Skin epidermis (tissue), 12 donors: ENCODE results near the gene THSD7A.

Experiments
- H3K27ac ChIP-seq, 21 experiments: fragments of 200-600 bp; sonication (generic) in 11 of 21; one replicate each; pipeline ENCODE4 v1.5.0; 2020; ENCODE audit warnings: mild to moderate bottlenecking in 3 of 21, inconsistent platforms in 2 of 21, moderate library complexity in 2 of 21
- H3K4me3 ChIP-seq, 7 experiments: fragments of 200-600 bp; sonication (generic) in 2 of 7; one replicate each; pipeline ENCODE4 v1.5.0; 2020; ENCODE audit warnings: inconsistent platforms in 2 of 7, mild to moderate bottlenecking in 2 of 7, moderate library complexity in 1 of 7

Gene THSD7A

GRCh38 chr7:11376529-11376928, 455.5 kb downstream of the THSD7A start:
- H3K4me3 ChIP-seq = no peak overlapping the region

GRCh38 chr7:11374629-11375028, 457.4 kb downstream of the THSD7A start:
- no peak overlapping the region for H3K4me3 ChIP-seq
- H3K27ac ChIP-seq = no peak overlapping the region

More at GRCh38 chr7:11376529-11376928, 455.5 kb downstream of the THSD7A start:
- H3K27ac ChIP-seq = no peak overlapping the region

GRCh38 chr7:11373546-11374142, 458.4 kb downstream of the THSD7A start:
- no peak overlapping the region for H3K4me3 ChIP-seq
- H3K27ac ChIP-seq = no peak overlapping the region

- Histone ChIP-seq H3K4me3 (no peak overlapping the region), H3K27ac (no peak overlapping the region)
Observed at GRCh38 chr7:11369696-11370095, 462.3 kb downstream of the THSD7A start.

GRCh38 chr7:11366118-11366517, 465.9 kb downstream of the THSD7A start:
- Histone ChIP-seq H3K27ac (no peak overlapping the region), H3K4me3 (no peak overlapping the region)

GRCh38 chr7:11358637-11359036, 473.4 kb downstream of the THSD7A start:
- H3K27ac ChIP-seq = no peak overlapping the region

GRCh38 chr7:11355399-11356005, 476.5 kb downstream of the THSD7A start:
- H3K27ac ChIP-seq = no peak overlapping the region
- H3K4me3 ChIP-seq = no peak overlapping the region

More at GRCh38 chr7:11358637-11359036, 473.4 kb downstream of the THSD7A start:
- no peak overlapping the region for H3K4me3 ChIP-seq

GRCh38 chr7:11346302-11346701, 485.7 kb downstream of the THSD7A start:
- peak overlapping the region in 1 of 21 experiments; percentile 59 for H3K27ac ChIP-seq
- no peak overlapping the region for H3K4me3 ChIP-seq

- peak overlapping the region in 1 of 21 experiments; percentile 58 for H3K27ac ChIP-seq
- H3K4me3 ChIP-seq = no peak overlapping the region
Observed at GRCh38 chr7:11345621-11346020, 486.4 kb downstream of the THSD7A start.

GRCh38 chr7:11343818-11344413, 488.1 kb downstream of the THSD7A start:
- Histone ChIP-seq H3K4me3 (no peak overlapping the region), H3K27ac (no peak overlapping the region)

- no peak overlapping the region for H3K27ac ChIP-seq
- no peak overlapping the region for H3K4me3 ChIP-seq
Observed at GRCh38 chr7:11343136-11343535, 488.9 kb downstream of the THSD7A start.

GRCh38 chr7:11341285-11341944, 490.6 kb downstream of the THSD7A start:
- no peak overlapping the region for H3K4me3 ChIP-seq
- H3K27ac ChIP-seq = no peak overlapping the region

GRCh38 chr7:11336432-11336831, 495.6 kb downstream of the THSD7A start:
- no peak overlapping the region for H3K4me3 ChIP-seq
- H3K27ac ChIP-seq = no peak overlapping the region

GRCh38 chr7:11335947-11336346, 496.1 kb downstream of the THSD7A start:
- no peak overlapping the region for H3K27ac ChIP-seq
- H3K4me3 ChIP-seq = no peak overlapping the region

- H3K27ac ChIP-seq = no peak overlapping the region
- H3K4me3 ChIP-seq = no peak overlapping the region
Observed at GRCh38 chr7:11332865-11333228, 499.2 kb downstream of the THSD7A start.

GRCh38 chr7:11332186-11332864, 499.7 kb downstream of the THSD7A start:
- H3K27ac ChIP-seq = no peak overlapping the region
- H3K4me3 ChIP-seq = no peak overlapping the region

GRCh38 chr7:11331128-11332102, 500.6 kb downstream of the THSD7A start:
- no peak overlapping the region for H3K27ac ChIP-seq
- H3K4me3 ChIP-seq = no peak overlapping the region

- H3K4me3 ChIP-seq = no peak overlapping the region
- no peak overlapping the region for H3K27ac ChIP-seq
Observed at GRCh38 chr7:11330717-11331116, 501.3 kb downstream of the THSD7A start.

GRCh38 chr7:11330208-11330607, 501.8 kb downstream of the THSD7A start:
- H3K4me3 ChIP-seq = no peak overlapping the region
- H3K27ac ChIP-seq = no peak overlapping the region
